OCI-LY7 (cell line): ENCODE measurements around the gene BICD1.

ENCODE experiments used
- CTCF ChIP-seq: fragments of 200-600 bp; sonication (generic); conservative IDR thresholded peaks from 2 replicates; pipeline ENCODE4 v1.5.1; 2014; ENCODE audit warnings: mild to moderate bottlenecking, antibody characterized with exemption, low read length, moderate library complexity, mixed read lengths
- EZH2phosphoT487 ChIP-seq: fragments of 200-600 bp; sonication (generic); IDR thresholded peaks from 2 replicates; pipeline ENCODE4 v1.6.1; 2018; ENCODE audit warnings: low read depth, borderline replicate concordance, mild to moderate bottlenecking, mixed run types, antibody characterized with exemption, low read length, moderate library complexity, mixed read lengths

- TF ChIP-seq CTCF (no peak), EZH2phosphoT487 (no peak)
Observed at GRCh38 chr12:32285489-32285888, 178.8 kb downstream of the BICD1 start.
